Mammary epithelial cell (primary cell): ENCODE measurements around the gene TMEM238.

Experiments used
- CTCF ChIP-seq, 2 donors: IDR thresholded peaks in 1 of 2; conservative IDR thresholded peaks in 1 of 2; 2 replicates each; pipeline ENCODE4 v1.5.1; 2011 to 2012; ENCODE audit warnings: inconsistent platforms in 2 of 2, low read length in 2 of 2, mild to moderate bottlenecking in 2 of 2, control low read depth in 1 of 2, low read depth in 1 of 2; ENCODE audit not compliant: insufficient read depth in 1 of 2; ENCODE audit errors: extremely low read depth in 1 of 2
- EZH2 ChIP-seq: IDR thresholded peaks from 2 replicates; pipeline ENCODE4 v1.6.1; 2012; ENCODE audit warnings: low read length, inconsistent platforms, borderline replicate concordance

- TF ChIP-seq CTCF (conservative IDR thresholded peaks at IDR 0.05 in 1 of 2, IDR thresholded peaks at IDR 0.05 in 1 of 2; ENCODE audit: extremely low read depth in 1 of 2, insufficient read depth in 1 of 2, low read depth in 1 of 2, low read length in 2 of 2), result no peak
- TF ChIP-seq EZH2, result no peak
Measured at GRCh38 chr19:55391702-55392615, 7.9 kb upstream of the TMEM238 start.
